NOMO-1 treated with dmso at 0.1 percent for 144 hours (cell line): Measurements from ENCODE around the gene TRIM49D1.
"Not testable (repeated sequence)": the region's sequence is repeated elsewhere in the genome, so short reads cannot be mapped to it uniquely, and the experiment has no call there.

Experiments used
- DNase-seq: peaks from one replicate; lab custom pipeline; 2025; ENCODE audit not compliant: unreplicated experiment; lab: John Stamatoyannopoulos, UW

TRIM49D1 gene, protein sequence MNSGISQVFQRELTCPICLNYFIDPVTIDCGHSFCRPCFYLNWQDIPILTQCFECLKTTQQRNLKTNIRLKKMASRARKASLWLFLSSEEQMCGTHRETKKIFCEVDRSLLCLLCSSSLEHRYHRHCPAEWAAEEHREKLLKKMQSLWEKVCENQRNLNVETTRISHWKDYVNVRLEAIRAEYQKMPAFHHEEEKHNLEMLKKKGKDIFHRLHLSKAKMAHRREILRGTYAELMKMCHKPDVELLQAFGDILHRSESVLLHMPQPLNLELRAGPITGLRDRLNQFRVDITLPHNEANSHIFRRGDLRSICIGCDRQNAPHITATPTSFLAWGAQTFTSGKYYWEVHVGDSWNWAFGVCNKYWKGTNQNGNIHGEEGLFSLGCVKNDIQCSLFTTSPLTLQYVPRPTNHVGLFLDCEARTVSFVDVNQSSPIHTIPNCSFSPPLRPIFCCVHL

DNA sequence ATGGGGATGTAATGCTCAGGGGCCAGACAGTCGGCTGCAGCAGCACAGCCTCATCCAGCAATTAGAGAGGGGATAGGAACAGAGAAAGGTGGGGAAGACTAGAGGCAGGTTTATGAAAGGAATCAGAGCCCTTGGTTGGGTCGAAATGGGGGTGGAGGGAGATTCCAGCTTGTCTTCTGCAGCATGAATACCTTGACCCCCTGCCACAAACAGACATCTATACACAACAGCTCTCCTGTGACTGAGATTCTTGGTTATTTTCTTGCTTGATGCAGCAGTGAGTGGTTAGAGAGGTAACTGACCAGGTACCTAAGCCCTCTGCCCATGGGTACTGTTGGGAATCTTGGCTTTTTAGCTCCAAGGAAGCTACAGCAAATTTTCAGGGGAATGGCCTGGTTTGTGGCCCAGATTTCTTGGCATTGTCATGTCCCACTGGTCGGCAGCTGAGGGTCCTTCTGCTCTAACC is at the start of gene TRIM49D1:
Gene TRIM49D1 (minus strand): TSS at position 51 of the 466 bp plus-strand sequence. CDS start 4,535 bp downstream, outside the sequence.
- DNase-seq: no peak

DNA sequence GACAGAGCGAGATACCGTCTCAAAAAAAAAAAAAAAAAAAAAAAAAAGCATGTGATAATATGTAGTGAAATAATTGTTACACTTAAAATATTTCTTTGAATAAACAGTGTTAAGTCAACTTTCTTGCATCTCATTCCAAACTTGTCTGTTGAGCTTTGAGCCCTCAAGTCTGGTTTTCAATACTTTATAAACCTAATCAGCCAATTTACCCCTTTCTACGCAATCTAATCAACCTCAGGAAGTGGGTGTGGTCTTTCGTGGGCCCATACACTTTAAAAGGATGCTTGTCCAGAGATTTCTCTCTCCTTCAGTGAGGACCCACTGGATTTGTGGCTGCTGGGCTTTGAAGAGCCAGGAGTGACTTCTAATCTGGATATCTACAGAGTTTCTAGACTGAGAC is 43.7 kb upstream of the TRIM49D1 start, which contains the start of gene TRIM64:
Gene TRIM64 (plus strand): TSS at position 301 of the 400 bp plus-strand sequence. CDS start 2,467 bp downstream, outside the sequence.
- not testable (repeated sequence) for DNase-seq

DNA sequence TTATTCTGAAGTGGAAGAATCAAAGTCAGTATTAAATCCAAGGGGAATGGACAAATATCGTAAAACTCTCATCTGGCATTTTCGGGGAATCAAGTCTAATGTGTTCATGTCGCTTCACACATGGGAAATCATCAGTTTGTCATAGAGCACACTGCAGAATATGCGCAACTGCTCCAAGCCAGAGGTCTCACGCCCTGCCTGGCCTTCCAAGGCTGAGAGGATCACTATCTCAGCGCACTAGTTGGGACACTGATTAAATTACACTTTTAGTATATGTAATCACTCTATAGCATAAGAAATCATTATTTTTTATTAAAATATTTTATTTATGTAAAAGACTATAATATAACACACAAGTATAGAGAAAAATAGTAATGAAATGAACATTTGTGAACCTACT is 38.8 kb upstream of the TRIM49D1 start:
- DNase-seq: not testable (repeated sequence)

DNA sequence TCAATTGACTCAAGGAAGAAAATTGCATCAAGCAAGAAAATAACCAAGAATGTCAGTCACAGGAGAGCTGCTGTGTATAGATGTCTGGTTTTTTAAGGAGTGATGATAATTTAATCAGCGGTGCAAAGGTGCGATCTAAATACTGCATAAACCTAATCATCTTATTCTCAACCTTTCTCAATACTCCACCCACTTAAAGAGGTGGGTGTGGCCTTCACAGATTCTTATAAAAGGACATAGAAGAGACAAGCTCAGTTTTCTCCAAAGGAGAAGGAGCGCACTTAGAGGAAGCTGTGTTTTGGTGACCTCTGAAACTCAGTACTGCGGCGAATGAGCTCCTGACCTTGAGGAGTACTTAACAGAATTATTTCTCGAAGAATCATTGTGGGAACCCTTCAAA is 1.7 kb upstream of the TRIM49D1 start, which contains the start of gene TRIM49D2:
Gene TRIM49D2 (plus strand): TSS at position 301 of the 400 bp plus-strand sequence. CDS start 2,698 bp downstream, outside the sequence.
- DNase-seq: not testable (repeated sequence)

DNA sequence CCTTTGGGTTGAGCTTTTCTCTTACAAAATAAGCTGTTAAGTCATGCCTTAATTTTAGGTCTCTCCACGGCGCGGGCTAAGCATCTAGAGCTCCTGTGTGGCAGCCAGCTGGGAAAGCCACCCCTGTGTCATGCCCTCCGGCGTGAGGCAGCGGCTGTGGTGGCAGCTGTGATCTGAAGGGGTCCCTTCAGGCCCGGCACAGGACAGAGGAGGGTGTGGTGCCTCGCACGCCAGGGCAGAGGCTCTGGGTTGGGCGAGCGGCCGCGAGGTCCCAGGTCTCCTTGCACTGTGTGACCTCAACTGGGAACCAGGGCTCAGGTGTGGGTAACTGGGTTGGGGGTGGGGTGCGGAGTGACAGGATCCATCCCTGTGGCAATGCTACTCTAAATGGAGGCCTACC is 21.2 kb downstream of the TRIM49D1 start:
- DNase-seq: not testable (repeated sequence)

DNA sequence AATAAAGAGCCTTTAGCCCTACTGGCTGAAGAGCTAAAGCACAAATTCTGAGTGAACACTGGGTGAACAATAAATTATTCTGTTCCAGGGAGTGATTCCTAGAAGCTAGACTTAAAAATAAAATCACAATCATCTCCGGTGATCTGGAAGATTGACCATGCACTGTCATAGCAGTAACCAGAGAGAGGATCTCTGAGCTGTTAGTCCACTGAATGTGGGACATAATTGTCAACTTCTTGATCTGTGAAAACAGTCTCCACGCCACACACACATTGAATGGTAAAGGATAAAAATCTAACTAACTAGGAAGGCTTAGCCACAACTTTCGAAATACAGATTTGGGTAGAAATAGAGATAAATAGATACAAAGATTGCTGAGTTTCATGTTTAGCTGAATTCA is 28.8 kb downstream of the TRIM49D1 start:
- not testable (repeated sequence) for DNase-seq

DNA sequence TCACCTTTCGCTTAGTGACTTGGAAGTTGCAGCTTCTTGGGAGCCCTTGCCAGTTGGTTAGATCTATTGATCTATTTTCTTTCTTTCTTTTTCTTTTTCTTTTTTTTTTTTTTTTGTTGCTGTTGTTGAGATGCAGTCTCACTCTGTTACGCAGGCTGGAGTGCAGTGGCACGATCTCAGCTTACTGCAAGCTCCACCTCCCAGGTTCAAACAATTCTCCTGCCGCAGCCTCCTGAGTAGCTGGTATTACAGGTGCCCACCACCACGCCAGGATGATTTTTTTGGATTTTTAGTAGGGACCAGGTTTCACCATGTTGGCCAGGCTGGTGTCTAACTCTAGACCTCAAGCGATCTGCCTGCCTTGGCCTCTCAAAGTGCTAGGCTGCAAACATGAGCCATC is 44.5 kb downstream of the TRIM49D1 start:
- not testable (repeated sequence) for DNase-seq

DNA sequence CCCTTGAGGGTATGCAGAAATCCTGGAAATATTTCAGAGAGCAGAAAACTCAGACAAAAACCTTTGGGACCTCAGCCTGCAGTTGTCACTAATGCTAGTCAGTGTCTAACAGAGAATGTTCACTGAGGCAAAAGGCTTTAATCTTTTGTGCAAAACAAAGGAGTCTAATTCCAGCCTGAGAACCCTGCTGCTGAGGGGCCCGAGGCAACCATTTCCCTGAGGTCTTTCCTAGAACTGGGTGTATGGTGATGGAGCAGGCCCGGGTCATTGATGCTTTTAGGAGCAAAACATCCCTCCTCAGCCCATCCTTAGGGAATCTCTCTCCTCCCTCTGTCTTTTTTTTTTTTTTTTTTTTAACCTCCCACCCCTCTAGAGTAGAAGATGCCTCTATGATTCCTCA is 49.5 kb downstream of the TRIM49D1 start:
- not testable (repeated sequence) for DNase-seq

DNA sequence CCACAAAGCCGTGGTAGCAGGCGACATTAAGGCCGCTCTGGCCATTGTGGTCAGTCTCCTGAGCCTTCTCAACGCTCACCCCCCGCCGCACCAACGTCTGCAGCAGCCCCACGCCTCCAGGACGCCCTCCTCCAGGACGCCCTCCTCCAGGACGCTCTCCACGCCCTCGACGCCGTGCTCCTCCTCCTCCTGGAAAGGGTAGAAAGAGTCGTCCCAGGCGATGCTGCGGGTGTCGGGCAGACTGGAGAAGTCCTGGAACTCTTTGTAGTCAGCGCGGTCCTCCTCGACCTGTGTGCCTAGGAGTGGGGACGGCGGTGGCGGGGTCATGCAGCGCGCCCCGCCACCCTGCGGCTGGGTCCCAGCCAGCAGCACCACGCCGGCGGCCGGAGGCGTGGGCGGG is 56.8 kb downstream of the TRIM49D1 start:
- DNase-seq: not testable (repeated sequence)

DNA sequence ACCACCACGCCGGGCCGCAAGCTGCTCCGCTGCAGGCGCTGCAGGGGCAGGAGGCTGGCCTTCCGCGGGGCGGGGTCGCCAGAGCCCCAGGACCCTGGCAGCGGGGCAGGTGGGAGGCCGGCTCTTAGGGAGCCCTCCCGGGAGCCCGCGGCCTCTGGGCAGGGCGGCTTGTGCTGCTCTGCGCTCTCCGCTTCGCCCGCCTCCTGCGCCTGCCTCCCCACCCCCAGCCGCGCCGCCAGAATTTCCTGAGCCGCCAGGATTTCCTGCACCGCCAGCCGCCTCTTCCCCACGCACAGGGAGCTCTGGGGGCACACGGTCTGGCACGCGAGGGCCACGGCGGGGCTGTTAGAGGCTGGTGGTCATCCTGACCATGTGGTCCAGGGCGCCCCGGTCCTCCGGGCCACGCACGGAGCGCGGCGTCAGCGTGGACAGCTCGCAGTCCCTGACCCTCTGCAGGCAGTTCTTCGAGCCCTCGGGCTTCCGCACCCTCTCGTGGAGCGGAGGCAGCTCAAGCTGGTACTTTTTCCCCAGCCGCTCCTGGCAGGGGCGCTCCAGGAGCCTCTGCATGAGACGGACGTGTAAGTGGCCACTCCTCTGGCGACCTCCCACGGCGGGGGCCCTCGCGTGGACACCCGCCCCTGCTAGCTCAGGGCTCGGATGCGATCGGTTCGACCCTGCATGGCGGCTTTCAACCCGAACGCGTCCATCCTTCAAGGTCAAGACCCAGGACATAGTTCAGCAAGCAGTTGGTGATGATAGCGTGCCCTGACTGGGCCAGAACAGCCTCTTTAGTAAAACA is 57.9 kb downstream of the TRIM49D1 start:
- DNase-seq: not testable (repeated sequence)
